ENCODE data around the gene TRAF2. TPM values are rescaled to one million over a fixed set of nuclear protein-coding genes. Genes with fewer than 3 reads are reported as not detected.

Gene TRAF2
- total RNA-seq, 6 experiments from 2014 or later = 11.1 to 15.9 (median 13.6) TPM

DNA sequence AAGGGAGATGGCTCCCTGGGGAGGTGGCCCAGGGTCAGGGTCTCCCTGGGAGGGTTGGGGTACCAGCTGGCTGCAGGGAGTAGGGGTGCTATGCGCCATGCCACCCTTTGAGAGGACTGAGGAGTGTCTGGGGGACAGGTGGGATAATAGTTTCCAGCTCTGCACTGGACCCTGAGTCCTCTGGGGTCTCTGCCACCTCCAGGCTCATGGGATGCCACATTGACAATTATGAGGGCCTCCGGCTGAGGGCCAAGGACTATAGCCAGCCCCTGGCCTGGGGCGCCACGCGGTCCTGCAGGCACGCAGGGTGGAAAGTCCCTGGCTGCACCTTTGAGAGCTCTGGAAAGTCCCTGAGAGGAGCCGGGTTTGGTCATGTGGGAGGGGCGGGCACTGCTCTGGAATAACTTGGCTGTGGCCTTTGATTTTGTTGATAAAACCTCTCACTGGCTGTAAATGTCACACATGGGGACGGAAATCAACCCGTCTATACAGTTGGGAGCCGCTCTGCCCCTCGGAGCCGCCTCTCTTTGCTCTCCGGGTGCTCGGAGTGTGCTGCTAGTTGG, 16.0 kb downstream of the TRAF2 start:
- Mint-ChIP-seq H3K36me3 (ENCODE audit: low read depth) (peaks cover 17% of the 10 kb centered on the region), H3K27ac (no peak overlapping the region)
- TF ChIP-seq, protein P1, sequence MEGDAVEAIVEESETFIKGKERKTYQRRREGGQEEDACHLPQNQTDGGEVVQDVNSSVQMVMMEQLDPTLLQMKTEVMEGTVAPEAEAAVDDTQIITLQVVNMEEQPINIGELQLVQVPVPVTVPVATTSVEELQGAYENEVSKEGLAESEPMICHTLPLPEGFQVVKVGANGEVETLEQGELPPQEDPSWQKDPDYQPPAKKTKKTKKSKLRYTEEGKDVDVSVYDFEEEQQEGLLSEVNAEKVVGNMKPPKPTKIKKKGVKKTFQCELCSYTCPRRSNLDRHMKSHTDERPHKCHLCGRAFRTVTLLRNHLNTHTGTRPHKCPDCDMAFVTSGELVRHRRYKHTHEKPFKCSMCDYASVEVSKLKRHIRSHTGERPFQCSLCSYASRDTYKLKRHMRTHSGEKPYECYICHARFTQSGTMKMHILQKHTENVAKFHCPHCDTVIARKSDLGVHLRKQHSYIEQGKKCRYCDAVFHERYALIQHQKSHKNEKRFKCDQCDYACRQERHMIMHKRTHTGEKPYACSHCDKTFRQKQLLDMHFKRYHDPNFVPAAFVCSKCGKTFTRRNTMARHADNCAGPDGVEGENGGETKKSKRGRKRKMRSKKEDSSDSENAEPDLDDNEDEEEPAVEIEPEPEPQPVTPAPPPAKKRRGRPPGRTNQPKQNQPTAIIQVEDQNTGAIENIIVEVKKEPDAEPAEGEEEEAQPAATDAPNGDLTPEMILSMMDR (IDR thresholded peaks at IDR 0.05) = no peak

DNA sequence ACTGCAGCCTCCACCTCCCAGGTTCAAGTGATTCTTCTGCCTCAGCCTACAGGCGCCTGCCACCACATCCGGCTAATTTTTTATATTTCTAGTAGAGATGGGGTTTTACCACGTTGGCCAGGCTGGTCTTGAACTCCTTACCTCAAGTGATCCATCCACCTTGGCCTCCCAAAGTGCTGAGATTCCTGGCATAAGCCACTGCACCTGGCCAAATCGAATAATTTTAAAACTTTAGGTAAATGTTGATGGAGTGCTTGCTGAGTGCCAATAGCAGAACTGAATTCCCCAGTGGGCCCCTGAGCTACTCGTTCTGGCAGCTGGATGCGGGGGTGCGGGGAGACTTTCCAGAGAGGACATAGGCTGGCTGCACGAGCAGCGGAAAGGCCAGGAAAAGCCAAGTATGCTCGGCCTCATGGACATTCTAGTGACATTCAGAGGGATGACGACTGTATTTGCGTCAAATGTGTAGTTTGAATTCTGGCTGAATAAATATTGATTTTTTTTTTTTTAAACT, 16.8 kb downstream of the TRAF2 start:
- no peaks in the 10 kb centered on the region for H3K9me3 Mint-ChIP-seq
- H3K36me3 Mint-ChIP-seq (ENCODE audit: low read depth) = peaks cover 17% of the 10 kb centered on the region
- TF ChIP-seq, protein P1 (IDR thresholded peaks at IDR 0.05) = no peak
- no peak overlapping the region for H3K4me3 Mint-ChIP-seq
- no peaks in the 10 kb centered on the region for H3K27me3 Mint-ChIP-seq (ENCODE audit: insufficient read depth)
- no peak overlapping the region for H3K27ac Mint-ChIP-seq
- H3K4me1 Mint-ChIP-seq (ENCODE audit: low read depth) = peaks cover 17% of the 10 kb centered on the region
- no peak for DNase-seq

More for the DNA sequence above, 16.0 kb downstream of the TRAF2 start:
- Mint-ChIP-seq H3K4me1 (ENCODE audit: low read depth) (peaks cover 17% of the 10 kb centered on the region), H3K9me3 (no peaks in the 10 kb centered on the region), H3K4me3 (no peak overlapping the region), H3K27me3 (ENCODE audit: insufficient read depth) (no peaks in the 10 kb centered on the region)
- no peak for DNase-seq

DNA sequence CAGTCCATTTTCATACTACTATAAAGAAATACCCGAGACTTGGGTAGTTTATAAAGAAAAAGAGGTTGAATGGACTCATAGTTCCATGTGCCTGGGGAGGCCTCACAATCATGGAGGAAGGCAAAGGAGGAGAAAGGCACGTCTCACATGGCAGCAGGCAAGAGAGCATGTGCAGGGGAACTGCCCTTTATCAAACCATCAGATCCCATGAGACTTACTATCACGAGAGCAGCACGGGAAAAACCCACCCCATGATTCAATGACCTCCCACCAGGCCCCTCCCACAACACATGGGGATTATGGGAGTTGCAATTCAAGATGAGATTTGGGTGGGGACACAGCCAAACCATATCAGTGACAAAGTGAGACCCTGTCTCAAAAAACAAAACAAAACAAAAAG, 19.9 kb downstream of the TRAF2 start:
- Mint-ChIP-seq H3K4me1 (ENCODE audit: low read depth) (peaks cover 8% of the 10 kb centered on the region), H3K36me3 (ENCODE audit: low read depth) (peaks cover 5% of the 10 kb centered on the region; the same call in 1 of the 2 replicates), H3K27ac (no peak overlapping the region), H3K27me3 (ENCODE audit: insufficient read depth) (no peaks in the 10 kb centered on the region), H3K9me3 (no peaks in the 10 kb centered on the region), H3K4me3 (no peak overlapping the region)
- DNase-seq = no peak
- TF ChIP-seq, protein P1 (IDR thresholded peaks at IDR 0.05) = no peak

DNA sequence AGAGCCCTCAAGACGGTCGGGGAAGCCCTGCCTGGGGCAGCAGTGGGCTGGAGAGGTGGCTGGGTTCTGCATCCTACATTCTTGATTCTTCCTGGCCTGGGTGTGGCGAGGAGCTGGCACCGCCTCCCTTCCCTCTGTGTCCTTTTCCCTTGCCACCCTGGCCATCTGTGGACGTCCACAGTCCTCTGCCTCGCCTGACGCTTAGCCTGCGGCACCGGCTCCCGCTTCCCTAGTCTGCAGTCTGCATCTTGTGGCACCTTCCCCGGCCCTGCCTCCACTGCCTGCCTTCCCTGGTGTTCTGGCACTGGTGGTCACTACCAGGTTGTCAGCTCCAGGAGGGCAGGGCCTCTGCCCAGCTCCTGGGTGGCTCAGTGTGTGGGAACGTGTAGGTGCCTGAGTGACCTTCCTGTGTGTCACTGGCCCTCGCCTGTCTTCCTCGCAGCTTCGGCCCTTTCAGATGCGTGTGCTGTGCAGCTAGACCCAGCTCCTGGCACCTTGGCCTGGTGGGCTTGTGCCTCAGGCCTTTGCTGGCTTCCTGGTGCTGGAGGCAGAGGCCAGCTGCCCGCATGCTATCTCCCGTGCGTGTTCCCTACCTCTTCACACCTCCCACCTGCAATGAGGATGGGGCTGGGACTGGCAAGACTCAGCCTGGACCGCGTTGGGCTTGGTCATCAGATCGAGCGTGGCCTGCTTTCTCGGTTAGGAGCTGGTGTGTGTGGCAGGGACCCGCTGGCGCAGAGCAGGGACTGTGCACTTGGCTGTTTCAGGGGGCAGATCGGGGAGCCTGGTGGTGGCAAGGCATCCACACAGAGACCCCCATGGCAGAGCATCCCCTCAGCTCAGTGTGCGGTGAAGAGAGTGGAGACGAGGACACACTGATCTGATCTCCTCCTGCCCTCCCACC, 20.9 kb downstream of the TRAF2 start:
- Mint-ChIP-seq H3K27ac (no peak overlapping the region), H3K9me3 (no peaks in the 10 kb centered on the region), H3K36me3 (ENCODE audit: low read depth) (peaks cover 5% of the 10 kb centered on the region; the same call in 1 of the 2 replicates), H3K27me3 (ENCODE audit: insufficient read depth) (no peaks in the 10 kb centered on the region), H3K4me3 (no peak overlapping the region), H3K4me1 (ENCODE audit: low read depth) (no peaks in the 10 kb centered on the region)
- DNase-seq = no peak
- TF ChIP-seq, protein P1 (IDR thresholded peaks at IDR 0.05) = no peak

DNA sequence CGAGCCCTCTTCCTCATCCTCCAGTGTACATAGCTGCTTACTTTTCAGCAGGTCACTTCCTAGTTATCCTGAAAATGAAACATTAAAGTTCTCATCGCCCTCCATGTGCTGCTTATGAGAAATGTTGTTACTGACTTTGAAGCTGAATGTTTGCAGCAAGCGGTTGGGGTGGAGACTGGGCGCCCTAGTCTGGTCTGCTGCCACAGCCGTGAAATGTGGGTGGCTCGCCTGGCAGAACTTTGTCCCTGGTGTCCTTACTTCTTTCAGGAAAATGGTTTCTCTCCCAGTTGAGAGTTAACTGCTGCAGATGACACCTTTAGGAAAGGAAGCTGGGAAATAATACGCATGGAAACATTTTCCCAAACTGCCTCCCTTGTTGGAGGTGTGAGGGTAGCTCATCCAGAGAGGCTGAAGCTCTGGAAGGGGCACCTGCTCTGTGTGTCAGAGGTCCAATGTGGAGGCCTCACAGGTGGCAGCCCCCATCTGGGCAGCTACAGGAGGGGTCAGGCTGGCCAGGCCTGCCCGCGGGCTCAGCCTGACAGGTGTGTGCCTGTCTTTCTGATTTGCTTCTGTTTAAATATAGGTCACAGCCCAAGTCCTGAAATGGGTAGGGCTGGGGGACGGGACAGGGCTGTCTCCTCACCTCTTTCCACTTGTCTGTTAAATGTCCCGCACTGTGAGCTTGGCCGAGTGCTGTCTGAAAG, 24.0 kb downstream of the TRAF2 start:
- DNase-seq = no peak
- H3K9me3 Mint-ChIP-seq = no peaks in the 10 kb centered on the region
- H3K27me3 Mint-ChIP-seq (ENCODE audit: insufficient read depth) = no peaks in the 10 kb centered on the region
- no peaks in the 10 kb centered on the region for H3K4me1 Mint-ChIP-seq (ENCODE audit: low read depth)
- TF ChIP-seq, protein P1 (IDR thresholded peaks at IDR 0.05) = no peak
- no peak overlapping the region for H3K4me3 Mint-ChIP-seq
- H3K36me3 Mint-ChIP-seq (ENCODE audit: low read depth) = peaks cover 8% of the 10 kb centered on the region; the same call in 1 of the 2 replicates
- H3K27ac Mint-ChIP-seq = no peak overlapping the region
